Activated CD4-positive, alpha-beta T cell treated with anti-CD3 and anti-CD28 coated beads for 36 hours (primary cell): ENCODE measurements around the gene SVEP1. TPM values are rescaled to one million over a fixed set of nuclear protein-coding genes. Genes with fewer than 3 reads are reported as not detected.

Experiments
- ATAC-seq: fragments of 200-7000 bp; cut with Tn5 transposase; one replicate; pipeline ENCODE4 v1.10.0; 2021; ENCODE audit warnings: mild to moderate bottlenecking, moderate library complexity
- CTCF ChIA-PET: fragments of 350-600 bp; sonication (Branson Sonifier 250); formaldehyde crosslinking; loops from one replicate; lab custom pipeline; 2021; ENCODE audit warnings: antibody characterized with exemption; lab: Charles Lee
- POLR2A ChIA-PET: fragments of 350-600 bp; sonication (Branson Sonifier 250); formaldehyde crosslinking; loops from one replicate; lab custom pipeline; 2021; ENCODE audit warnings: antibody characterized with exemption, inconsistent platforms; lab: Charles Lee
- DNase-seq: peaks from one replicate; pipeline ENCODE4 v3.0.0-alpha.2; 2020
- H3K27ac Mint-ChIP-seq: one replicate; pipeline ENCODE4 v1.8.0; 2021; ENCODE audit warnings: mixed read lengths
- H3K27me3 Mint-ChIP-seq: one replicate; pipeline ENCODE4 v1.8.0; 2021; ENCODE audit warnings: mixed read lengths
- H3K36me3 Mint-ChIP-seq: one replicate; pipeline ENCODE4 v1.8.0; 2021; ENCODE audit warnings: low read depth, mixed read lengths
- H3K4me1 Mint-ChIP-seq: one replicate; pipeline ENCODE4 v1.8.0; 2021; ENCODE audit warnings: mixed read lengths
- H3K4me3 Mint-ChIP-seq: one replicate; pipeline ENCODE4 v1.8.0; 2021; ENCODE audit warnings: mild to moderate bottlenecking, moderate library complexity, mixed read lengths
- H3K9me3 Mint-ChIP-seq: one replicate; pipeline ENCODE4 v1.8.0; 2021; ENCODE audit warnings: low read depth, mixed read lengths
- intact Hi-C, 2 experiments: fragments of 100-400 bp; cut with DNase I in 1 of 2; cut with micrococcal nuclease in 1 of 2; formaldehyde crosslinking; loops; one replicate each; pipeline versions ENCODE4 v1.14.2 to v1.15.1; 2022 to 2024; cut with DNase I, micrococcal nuclease
- total RNA-seq, 2 experiments: library from RNA; stranded (reverse); gene quantifications; one replicate each; pipeline ENCODE4 v1.2.3, GENCODE V29; 2021

Gene SVEP1
- total RNA-seq, 2 experiments from 2014 or later, result not detected

DNA sequence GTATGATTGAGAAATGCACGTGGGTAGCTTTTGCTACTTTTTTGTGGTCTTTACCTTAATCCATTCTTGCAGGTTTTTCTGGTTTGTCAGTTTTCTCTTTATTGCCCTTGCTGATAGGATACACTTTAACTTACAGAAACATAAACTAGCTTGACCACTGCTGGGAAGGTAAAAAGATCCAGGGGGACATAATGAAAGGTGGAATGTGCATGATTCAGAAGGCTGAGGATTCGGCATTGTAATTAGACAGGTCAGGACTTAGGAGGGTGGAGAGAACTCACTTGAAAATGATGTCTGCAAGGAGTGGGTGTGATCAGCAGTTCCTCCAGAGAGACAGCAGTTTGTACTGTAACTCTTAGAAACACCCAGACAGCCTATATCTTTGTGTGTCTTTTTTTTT, 222.0 kb downstream of the SVEP1 start:
- no peak for ATAC-seq

GRCh38 chr9:110356639-110357395, 222.7 kb downstream of the SVEP1 start:
- Mint-ChIP-seq H3K36me3 (no peaks in the 10 kb centered on the region), H3K4me3 (no peak overlapping the region), H3K27me3 (no peaks in the 10 kb centered on the region), H3K9me3 (no peaks in the 10 kb centered on the region), H3K4me1 (no peaks in the 10 kb centered on the region), H3K27ac (no peak overlapping the region)
- no peak for ATAC-seq
- no peak for DNase-seq
- ChIA-PET POLR2A (no interaction called here), CTCF (interaction anchor here (1.1 kb wide), 1 partner anchor 164 kb away, joined by 4 read pairs; no protein-coding TSS in a partner anchor)
- intact Hi-C loops, result no loop called here

More for the DNA sequence above, 222.0 kb downstream of the SVEP1 start:
- Mint-ChIP-seq H3K27me3 (no peaks in the 10 kb centered on the region), H3K9me3 (no peaks in the 10 kb centered on the region), H3K4me1 (no peaks in the 10 kb centered on the region), H3K27ac (no peak overlapping the region), H3K36me3 (no peaks in the 10 kb centered on the region), H3K4me3 (no peak overlapping the region)
- CTCF ChIA-PET, result interaction anchor here (1.1 kb wide), 1 partner anchor 165 kb away, joined by 4 read pairs; no protein-coding TSS in a partner anchor
- POLR2A ChIA-PET, result no interaction called here
- DNase-seq, result no peak
- intact Hi-C loops, result no loop called here

GRCh38 chr9:110355911-110356310, 223.6 kb downstream of the SVEP1 start:
- Mint-ChIP-seq H3K9me3 (no peaks in the 10 kb centered on the region), H3K4me1 (peaks cover 5% of the 10 kb centered on the region), H3K36me3 (no peaks in the 10 kb centered on the region), H3K4me3 (no peak overlapping the region), H3K27me3 (no peaks in the 10 kb centered on the region), H3K27ac (no peak overlapping the region)
- ATAC-seq (no peak), DNase-seq (no peak)
- intact Hi-C loops, result no loop called here
- ChIA-PET CTCF (no interaction called here), POLR2A (no interaction called here)

- ChIA-PET CTCF (interaction anchor here (0.7 kb wide), 1 partner anchor 167 kb away, joined by 6 read pairs; no protein-coding TSS in a partner anchor), POLR2A (no interaction called here)
- peak; percentile 88 for ATAC-seq
- Mint-ChIP-seq H3K27me3 (peaks cover 2% of the 10 kb centered on the region), H3K27ac (no peak overlapping the region), H3K9me3 (no peaks in the 10 kb centered on the region), H3K4me1 (peaks cover 7% of the 10 kb centered on the region), H3K4me3 (no peak overlapping the region), H3K36me3 (no peaks in the 10 kb centered on the region)
- intact Hi-C loops, result loop anchor here in 1 of 2 experiments (5.0 kb wide), 1 partner anchor 276 kb away; no protein-coding TSS in a partner anchor
- peak; percentile 9 for DNase-seq
Measured at GRCh38 chr9:110351009-110351467, 228.5 kb downstream of the SVEP1 start.

DNA sequence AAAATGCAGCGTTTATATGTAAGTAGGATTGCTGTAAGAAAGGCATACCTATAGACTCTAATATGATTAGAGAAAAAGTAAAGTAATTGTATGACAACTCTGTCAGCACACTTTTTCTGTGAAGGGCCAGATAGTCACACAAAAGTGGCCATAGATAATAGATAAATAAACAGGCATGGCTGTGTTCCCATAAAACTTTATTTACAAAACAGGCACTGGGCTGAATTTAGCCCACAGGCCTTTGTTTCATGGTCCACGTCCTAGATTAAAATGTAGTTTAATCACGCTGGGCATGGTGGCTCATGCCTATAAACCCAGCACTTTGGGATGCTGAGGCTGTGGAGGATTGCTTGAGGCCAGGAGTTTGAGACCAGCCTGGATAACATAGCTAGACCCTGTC, 233.2 kb downstream of the SVEP1 start:
- H3K4me1 Mint-ChIP-seq, result peaks cover 6% of the 10 kb centered on the region
- no peaks in the 10 kb centered on the region for H3K36me3 Mint-ChIP-seq
- ChIA-PET CTCF (no interaction called here), POLR2A (no interaction called here)
- ATAC-seq (no peak), DNase-seq (no peak)
- peaks cover 2% of the 10 kb centered on the region for H3K27me3 Mint-ChIP-seq
- no peak overlapping the region for H3K4me3 Mint-ChIP-seq
- no peaks in the 10 kb centered on the region for H3K9me3 Mint-ChIP-seq
- intact Hi-C loops, result no loop called here
- no peak overlapping the region for H3K27ac Mint-ChIP-seq

GRCh38 chr9:110344821-110345220, 234.7 kb downstream of the SVEP1 start:
- no peak for ATAC-seq
- POLR2A ChIA-PET, result interaction anchor here (0.7 kb wide), 1 partner anchor 14 kb away, joined by 5 read pairs; no protein-coding TSS in a partner anchor
- Mint-ChIP-seq H3K4me3 (no peak overlapping the region), H3K27me3 (peaks cover 2% of the 10 kb centered on the region), H3K36me3 (no peaks in the 10 kb centered on the region), H3K4me1 (no peaks in the 10 kb centered on the region), H3K27ac (no peak overlapping the region), H3K9me3 (no peaks in the 10 kb centered on the region)
- DNase-seq, result no peak
- CTCF ChIA-PET, result no interaction called here
- intact Hi-C loops, result no loop called here

DNA sequence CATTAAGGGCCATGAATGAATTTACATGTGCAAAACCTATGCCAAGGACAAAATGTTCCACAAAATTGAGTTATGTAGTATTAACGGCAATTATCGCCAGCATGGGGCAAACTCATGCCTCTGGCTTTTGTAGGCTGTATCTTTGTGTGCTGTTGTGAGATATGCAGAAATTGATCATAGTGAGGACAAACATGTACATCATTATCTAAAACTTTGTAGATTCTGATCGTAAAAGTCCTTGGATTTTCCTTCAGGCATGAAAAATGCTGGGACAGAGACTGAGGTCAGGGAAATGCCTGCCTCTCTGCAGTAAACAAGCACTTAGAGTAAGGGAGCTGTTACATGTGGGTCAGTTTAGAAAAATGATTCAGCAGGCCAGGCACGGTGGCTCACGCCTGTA, 236.0 kb downstream of the SVEP1 start:
- POLR2A ChIA-PET, result no interaction called here
- DNase-seq, result no peak

DNA sequence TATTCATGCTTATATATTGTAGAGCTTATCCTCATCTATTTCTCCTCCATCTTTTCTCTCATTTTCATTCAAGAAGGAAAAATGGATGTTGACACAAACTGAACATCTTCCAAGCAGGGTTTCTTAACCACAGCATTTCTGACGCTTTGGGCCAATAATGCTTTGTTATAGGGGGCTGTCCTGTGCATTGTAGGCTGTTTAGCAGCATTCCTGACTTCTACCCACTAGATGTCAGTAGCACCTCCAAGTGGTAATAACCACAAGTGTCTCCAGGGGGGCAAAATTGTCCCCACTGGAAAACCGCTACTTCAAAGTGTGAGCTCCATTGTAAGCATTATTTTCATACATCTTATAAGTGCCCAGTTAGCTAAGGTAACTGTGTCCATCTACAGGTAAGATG, 239.2 kb downstream of the SVEP1 start:
- Mint-ChIP-seq H3K4me3 (no peak overlapping the region), H3K9me3 (no peaks in the 10 kb centered on the region), H3K36me3 (no peaks in the 10 kb centered on the region), H3K4me1 (no peaks in the 10 kb centered on the region), H3K27me3 (no peaks in the 10 kb centered on the region), H3K27ac (no peak overlapping the region)
- intact Hi-C loops, result no loop called here
- ATAC-seq (no peak), DNase-seq (no peak)
- ChIA-PET POLR2A (no interaction called here), CTCF (no interaction called here)

More for the DNA sequence above, 236.0 kb downstream of the SVEP1 start:
- Mint-ChIP-seq H3K27me3 (no peaks in the 10 kb centered on the region), H3K27ac (no peak overlapping the region), H3K4me3 (no peak overlapping the region), H3K4me1 (no peaks in the 10 kb centered on the region), H3K36me3 (no peaks in the 10 kb centered on the region), H3K9me3 (no peaks in the 10 kb centered on the region)
- no peak for ATAC-seq
- CTCF ChIA-PET, result interaction anchor here (1.2 kb wide), 1 partner anchor 9 kb away, joined by 3 read pairs; no protein-coding TSS in a partner anchor
- intact Hi-C loops, result no loop called here

- intact Hi-C loops, result no loop called here
- Mint-ChIP-seq H3K4me1 (peaks cover 6% of the 10 kb centered on the region), H3K27me3 (no peaks in the 10 kb centered on the region), H3K36me3 (no peaks in the 10 kb centered on the region), H3K27ac (no peak overlapping the region), H3K4me3 (no peak overlapping the region), H3K9me3 (no peaks in the 10 kb centered on the region)
- ChIA-PET POLR2A (no interaction called here), CTCF (no interaction called here)
- DNase-seq (no peak), ATAC-seq (no peak)
Measured at GRCh38 chr9:110338143-110338542, 241.4 kb downstream of the SVEP1 start.

- no peaks in the 10 kb centered on the region for H3K27me3 Mint-ChIP-seq
- ChIA-PET CTCF (interaction anchor here (0.6 kb wide), 1 partner anchor 1204 kb away, joined by 3 read pairs; no protein-coding TSS in a partner anchor), POLR2A (no interaction called here)
Measured at GRCh38 chr9:110337727-110338126, 241.8 kb downstream of the SVEP1 start, which contains the start of gene TXNDC8. TXNDC8 (minus strand) TSS chr9:110337863.

DNA sequence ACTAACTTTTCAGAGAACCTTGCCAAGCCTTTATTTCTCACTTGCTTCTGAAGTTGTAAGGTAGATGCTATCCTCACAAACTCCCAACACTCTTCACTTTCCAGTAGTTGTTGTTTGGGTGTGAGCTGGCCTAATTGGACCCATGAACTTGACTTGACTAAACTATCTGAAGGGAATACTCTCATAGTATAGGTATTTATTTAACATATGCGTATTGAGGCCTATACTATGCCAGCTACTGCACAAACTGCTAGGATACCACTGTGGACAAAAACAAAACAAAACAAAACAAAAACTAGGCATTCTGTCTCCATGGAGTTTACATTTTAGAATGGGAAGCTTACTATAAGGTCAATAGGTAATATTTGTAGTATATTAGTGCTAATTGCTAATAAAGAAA, 243.2 kb downstream of the SVEP1 start:
- no peaks in the 10 kb centered on the region for H3K36me3 Mint-ChIP-seq
- intact Hi-C loops, result no loop called here
- no peaks in the 10 kb centered on the region for H3K9me3 Mint-ChIP-seq
- no peak overlapping the region for H3K4me3 Mint-ChIP-seq
- H3K4me1 Mint-ChIP-seq, result peaks cover 6% of the 10 kb centered on the region
- no peaks in the 10 kb centered on the region for H3K27me3 Mint-ChIP-seq
- no peak for DNase-seq
- no peak for ATAC-seq
- no peak overlapping the region for H3K27ac Mint-ChIP-seq
- CTCF ChIA-PET, result no interaction called here
- POLR2A ChIA-PET, result no interaction called here

More at GRCh38 chr9:110337727-110338126, 241.8 kb downstream of the SVEP1 start, which contains the start of gene TXNDC8:
- ATAC-seq (no peak), DNase-seq (no peak)
- Mint-ChIP-seq H3K27ac (no peak within 1 kb of the TSS), H3K4me3 (no peak within 1 kb of the TSS), H3K4me1 (peaks cover 6% of the 10 kb centered on the region), H3K36me3 (no peaks in the 10 kb centered on the region), H3K9me3 (no peaks in the 10 kb centered on the region)
- intact Hi-C loops, result no loop called here

DNA sequence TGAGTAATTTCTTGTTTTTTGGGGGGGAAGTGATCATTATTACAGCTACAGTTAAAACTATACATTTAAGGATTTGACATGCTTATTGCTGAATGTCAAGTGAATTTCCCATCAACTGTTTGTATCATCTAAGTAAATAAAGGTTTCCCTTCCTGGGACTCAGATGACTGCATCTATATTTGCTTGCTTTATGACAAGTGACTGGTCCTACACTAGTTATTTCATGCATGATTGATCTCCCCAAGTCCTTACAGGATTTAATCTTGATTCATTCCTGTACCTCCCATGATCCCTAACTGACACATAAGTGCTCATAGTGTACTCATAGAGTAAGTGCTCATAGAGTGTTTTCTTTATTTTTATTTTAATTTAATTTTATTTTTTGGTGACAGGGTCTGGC, 244.7 kb downstream of the SVEP1 start:
- Mint-ChIP-seq H3K27me3 (no peaks in the 10 kb centered on the region), H3K27ac (no peak overlapping the region), H3K9me3 (peaks cover 1% of the 10 kb centered on the region), H3K4me3 (no peak overlapping the region), H3K36me3 (no peaks in the 10 kb centered on the region), H3K4me1 (peaks cover 8% of the 10 kb centered on the region)
- ATAC-seq (peak; percentile 39), DNase-seq (no peak)
- ChIA-PET POLR2A (no interaction called here), CTCF (no interaction called here)
- intact Hi-C loops, result no loop called here
